ENCODE data around the gene ASPG.
A peak's percentile ranks its signal among the peaks of the same experiment; 100 is the strongest.

Gene ASPG

GRCh38 chr14:104138098-104138717 lies 52.7 kb downstream of the ASPG start, which contains the start of gene KIF26A:
Gene KIF26A (plus strand): TSS chr14:104138587. CDS start chr14:104138723, 136 bp downstream.
- DNase-seq = peak; percentile 74

DNA sequence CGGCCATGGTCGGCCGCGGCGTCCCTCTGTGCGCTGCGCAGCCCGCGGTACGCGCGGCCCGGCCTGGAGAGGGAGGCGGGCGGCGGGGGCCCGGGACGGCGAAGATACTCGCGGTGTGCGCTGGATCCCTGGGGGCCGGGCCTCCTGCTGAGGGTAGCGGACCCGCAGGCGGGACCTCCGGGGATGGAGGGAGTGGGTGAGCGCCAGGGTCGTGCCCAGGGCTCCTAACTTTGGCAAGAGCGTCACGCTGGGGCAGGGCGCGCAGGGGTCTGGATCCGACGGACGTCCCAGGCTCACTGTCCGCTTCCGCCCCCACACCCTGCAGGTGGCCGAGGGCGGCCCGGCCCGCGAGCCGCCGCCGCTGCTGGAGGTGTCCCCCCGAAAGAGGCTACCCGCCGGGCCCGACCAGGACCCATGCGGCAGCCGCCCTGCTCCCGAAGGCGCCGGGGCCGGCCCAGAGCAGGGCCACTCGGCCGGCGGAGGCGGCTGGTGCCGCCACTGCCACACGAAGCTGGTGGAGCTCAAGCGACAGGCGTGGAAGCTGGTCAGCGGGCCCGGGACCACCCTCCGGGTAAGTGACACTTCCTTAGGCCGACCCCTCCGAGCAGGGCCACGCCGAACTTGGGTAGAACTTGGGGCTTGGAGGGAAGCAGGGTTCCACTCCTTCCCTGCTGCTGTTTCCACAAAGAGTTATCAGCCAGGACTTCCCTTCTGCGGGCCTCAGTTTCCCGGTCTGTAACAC lies 53.4 kb downstream of the ASPG start:
- DNase-seq = peak; percentile 52

DNA sequence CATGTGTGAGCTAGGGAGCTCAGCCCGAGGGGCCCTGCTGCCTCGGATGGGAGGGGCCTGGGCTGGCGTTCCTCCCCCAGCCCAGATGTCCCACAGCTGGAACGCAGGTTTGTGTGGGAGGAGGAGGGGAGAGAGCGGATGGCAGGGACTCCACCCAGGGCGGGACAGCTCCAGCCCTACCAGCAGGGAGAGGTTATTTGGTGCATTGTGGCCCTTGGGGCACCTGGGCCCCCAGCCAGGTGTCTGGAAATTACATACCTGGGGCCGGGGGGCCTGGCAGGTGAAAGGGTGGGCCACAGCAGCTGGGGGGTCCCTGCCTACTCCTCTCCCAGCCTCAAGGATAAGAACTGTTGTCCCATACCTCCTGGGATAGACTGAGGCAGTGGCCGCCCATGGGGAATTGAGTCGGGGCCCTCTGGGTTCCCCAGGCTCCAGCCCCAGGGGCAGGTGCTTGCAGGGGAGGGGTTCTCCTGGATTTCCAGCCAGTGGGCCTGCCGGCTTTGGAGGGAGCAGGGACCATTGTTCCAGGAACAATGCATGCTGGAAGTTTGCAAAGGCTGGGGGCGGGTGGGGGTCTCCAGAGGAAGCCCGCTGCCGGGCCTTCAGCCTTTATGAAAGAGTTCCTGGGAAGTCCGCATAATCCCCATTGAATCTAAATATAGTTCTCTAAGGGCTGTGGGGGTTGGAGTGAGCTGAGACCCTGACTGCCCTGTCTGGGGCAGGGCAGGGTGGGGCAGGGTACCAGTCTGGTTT lies 54.1 kb downstream of the ASPG start:
- DNase-seq = no peak

- DNase-seq = peak; percentile 37
Measured at GRCh38 chr14:104140213-104140462, 54.6 kb downstream of the ASPG start.

GRCh38 chr14:104140463-104141331 lies 55.2 kb downstream of the ASPG start:
- DNase-seq = peak; percentile 36

DNA sequence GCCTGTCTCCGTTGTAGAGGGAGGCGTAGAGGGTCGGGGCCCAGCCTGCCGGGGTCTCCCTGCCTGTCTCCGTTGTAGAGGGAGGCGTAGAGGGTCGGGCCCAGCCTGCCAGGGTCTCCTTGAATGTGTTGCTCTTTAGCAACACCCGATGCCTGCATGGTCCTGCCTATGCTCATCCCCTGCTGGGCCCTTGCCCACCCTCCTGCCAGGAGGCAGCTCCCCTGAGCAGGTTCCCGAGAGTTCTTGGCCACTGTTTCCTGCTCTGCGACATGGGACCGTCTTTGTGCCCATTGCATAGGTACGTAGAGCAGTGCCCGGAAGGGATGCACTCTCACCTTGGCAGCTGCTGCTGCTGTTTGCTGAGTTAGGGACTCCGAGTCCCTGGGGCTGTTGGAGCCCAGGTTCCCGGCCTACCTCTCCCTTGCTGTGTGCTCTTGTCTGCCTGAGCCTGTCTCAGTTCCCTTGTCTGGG lies 56.2 kb downstream of the ASPG start:
- no peak for DNase-seq

GRCh38 chr14:104142136-104142945 lies 56.8 kb downstream of the ASPG start:
- no peak for DNase-seq

DNA sequence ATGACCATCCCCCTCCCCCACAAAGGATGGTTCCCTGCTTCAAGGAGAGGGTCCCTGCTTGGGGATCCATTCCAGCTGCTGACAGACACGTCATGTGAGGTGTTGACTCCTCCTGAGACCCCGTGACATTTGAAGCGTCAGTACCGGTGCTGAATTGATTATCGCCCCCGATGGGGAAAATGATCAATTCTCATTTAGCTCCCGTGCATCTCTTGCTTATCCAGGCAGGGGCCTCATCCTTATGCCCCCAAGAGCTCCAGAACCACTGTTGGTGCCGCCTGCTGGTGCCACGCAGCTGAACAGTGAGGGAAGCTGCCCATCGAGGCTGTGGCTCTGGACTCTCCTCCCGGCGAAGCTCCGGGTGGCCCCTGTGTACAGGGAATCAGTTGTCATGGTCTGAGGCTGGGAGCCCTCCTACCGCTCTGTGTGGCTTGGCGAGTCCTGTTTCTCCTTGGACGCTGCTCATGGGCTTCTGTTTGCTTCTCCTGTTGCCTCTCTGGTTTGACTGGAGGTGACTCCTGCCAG lies 57.5 kb downstream of the ASPG start:
- DNase-seq = no peak

DNA sequence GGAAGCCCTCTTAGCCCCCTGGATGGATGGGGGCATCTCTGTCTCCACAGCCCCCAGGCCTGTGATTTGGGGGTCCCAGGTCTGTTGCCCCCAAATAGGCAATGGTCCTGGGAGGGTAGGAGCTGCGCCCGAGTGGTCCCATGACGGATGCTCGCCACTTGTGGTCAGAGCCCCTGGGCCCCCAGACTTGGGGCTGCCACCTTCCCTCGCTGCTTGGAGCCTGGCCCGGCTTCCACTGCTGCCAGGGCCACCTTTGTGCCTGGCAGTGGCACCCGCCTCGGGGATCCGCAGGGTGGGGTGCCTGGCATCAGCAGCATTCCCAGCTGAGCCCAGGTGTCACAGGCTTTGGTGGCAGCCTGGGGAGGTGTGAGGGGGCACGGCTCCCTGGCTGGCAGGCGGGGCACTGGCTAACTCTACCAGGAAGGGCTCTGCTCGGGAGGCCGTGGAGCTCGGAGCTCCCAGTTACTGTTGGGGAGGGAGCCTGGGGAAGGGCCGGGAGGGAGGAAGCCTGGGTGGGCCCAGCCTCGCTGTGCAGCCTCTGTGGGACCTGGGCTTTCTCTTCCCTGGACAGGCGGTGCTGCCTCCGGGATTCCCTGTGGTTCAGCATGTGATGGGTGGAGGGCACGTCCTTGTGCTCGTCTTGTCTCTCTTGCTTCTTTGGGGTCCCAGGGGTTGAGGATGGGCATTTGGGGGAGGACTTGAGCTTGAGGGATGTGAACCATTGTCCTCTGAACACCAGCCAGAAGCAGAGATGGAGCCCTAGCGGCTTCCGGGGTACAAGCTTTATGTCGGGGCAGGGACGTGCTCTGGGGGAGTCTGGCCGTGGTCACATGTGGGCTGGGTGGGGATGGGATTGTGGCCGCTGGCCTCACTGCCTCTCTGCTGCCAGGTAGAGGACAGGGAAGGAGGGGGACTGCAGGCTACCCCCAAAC lies 58.3 kb downstream of the ASPG start:
- DNase-seq = no peak

- no peak for DNase-seq
Measured at GRCh38 chr14:104144453-104144790, 58.9 kb downstream of the ASPG start.

DNA sequence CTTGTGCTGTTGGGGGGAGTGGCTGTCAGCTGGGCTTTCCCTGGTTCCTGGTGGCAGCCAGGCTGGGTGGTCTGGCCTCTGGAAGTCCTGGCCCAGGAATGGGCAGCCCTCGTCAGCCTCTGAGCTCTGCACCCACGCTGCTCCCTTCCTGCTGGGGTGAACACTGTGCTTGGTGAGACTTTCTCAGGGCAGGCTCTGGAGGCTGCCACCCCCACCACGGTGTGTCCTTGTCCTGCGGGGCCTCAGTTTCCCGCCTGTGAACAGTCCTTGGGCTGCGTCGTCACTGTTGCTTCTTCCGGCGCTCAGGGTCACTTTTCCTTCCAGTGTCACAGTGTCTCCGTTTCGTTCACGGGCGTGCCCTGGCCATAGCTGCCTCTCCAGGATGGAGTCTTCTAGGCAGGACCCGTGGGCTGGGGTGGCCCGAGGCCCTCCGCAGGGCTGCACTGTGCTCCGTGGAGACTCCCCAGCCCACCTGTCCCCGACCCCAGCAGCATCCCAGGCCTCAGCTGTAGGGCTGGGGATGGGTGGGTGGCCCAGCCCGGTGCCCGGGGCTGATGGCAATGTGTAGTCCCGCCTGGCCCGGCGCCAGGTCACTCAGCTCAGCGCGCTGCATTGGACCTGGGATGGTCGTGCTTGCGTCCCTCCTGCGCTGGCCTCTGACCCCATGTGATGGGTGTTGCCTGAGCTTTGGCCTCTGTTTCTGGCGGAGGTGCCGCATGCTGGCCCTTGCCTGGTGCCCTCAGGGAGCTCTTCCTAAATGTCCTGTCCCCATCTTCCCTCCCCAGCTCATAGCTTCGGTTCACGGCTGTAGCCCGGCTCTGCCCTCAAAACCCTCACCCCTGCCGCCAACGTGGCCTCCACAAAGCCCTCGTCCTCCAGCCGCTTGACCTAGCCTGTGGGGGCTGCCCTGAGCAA lies 59.7 kb downstream of the ASPG start:
- peak; percentile 39 for DNase-seq

DNA sequence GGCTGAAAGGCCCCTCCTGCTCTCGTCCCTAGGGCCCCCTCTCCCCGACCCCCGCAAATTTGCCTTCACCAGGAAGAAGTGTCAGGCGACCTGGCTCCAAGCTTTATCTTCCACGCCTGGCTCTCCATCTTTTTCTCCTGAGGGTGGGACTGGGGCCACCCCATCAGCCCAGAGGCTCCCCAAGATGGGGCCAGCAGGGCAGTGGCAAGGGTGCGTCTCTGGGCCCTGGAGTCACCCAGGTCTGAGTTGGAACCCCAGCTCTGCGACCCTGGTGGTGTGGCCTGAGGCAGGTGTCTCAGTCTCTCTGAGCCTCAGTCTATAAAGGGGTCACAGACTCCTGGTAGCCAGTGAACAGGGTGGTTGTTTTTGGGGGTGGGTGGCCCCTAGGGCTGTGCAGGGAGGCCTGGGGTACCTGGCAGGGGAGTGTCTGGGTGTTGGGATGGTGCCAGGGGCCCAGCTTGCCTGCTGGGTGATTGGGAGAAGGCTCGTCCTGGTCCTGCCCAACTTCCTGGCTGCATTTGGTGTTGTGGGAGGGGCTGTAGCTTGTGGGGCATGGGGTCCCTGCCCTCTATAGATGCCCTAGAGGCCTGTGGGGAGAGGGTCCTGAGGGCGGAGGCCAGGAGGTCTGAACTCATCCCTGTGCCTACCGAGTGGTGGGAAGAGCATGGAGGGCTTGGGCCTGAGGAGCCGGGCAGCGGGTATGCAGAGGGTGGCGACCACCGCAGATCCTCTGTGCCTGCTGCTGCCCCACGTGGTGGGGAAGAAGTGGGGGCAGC lies 60.5 kb downstream of the ASPG start:
- DNase-seq = no peak

GRCh38 chr14:104146651-104147345 lies 61.3 kb downstream of the ASPG start:
- DNase-seq = peak; percentile 40

GRCh38 chr14:104147346-104148125 lies 62.0 kb downstream of the ASPG start:
- DNase-seq = peak; percentile 45

DNA sequence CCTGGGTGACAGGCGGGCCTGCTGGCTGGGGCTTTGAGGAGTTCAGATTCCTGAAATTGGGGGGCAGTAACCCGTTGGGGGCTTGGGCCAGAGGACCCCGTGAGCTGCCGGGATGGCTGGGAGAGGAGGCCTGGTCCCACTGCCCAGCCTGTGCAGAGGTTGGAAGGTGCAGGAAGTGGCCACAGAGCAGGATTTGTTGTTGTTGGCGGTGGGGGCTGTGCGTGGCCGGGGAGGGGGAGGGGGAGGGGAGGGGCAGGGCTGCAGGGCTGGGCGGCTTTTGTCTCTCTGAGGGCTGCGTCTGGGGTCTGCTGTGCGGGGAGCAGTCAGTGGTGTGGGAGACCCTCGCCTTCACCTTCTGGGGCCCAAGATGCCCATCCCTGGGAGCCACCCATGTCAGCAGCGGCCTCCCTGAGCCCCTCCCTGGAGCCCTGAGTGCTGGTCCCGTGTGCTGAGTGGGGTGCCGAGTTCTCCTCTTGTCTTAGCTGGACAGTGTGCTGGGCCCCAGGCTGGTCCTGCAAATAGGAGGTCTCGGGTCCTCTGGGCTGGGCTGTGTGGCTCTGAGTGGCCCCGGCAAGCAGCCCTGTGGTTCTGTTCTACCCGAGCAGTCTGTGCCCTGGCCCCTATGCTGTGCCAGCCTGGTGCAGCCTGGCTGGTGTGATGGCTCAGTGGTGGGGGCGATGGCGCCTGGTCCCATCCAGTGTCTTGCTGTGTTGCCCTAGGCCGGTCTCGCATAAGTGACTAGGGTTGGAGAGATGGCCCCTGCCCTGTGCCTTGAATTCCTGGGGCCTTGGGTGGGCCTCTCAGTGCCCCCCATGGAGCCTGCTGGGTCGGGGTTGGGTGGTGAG lies 63.2 kb downstream of the ASPG start:
- DNase-seq = no peak

- DNase-seq = no peak
Measured at GRCh38 chr14:104149278-104149595, 63.7 kb downstream of the ASPG start.
